ENCODE data around the gene ASTN1. TPM values are rescaled to one million over a fixed set of nuclear protein-coding genes. Genes with fewer than 3 reads are reported as not detected.
A peak's percentile ranks its signal among the peaks of the same experiment; 100 is the strongest.

The ASTN1 gene
- total RNA-seq, 1 experiment from 2014 or later, result not detected

DNA sequence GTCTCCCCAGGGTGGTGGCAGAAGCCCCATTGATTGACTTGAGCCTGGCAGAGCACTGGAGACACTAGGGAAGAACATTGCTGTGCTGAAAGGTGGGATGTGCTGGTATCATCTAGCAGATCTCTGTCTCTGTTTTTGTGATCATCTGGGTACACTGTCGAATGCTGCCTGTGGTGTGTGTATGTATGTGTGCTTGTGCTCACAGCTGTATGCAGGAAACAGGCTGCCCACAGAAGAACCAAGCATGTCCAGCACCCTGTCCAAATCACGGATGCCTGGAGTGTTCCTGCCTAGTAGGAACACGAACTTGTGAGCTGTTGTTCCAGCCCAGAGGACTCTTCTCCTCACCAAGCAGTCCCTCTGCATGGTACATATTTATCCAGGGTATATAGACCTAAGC lies 7.8 kb upstream of the ASTN1 start:
- no peak for TF ChIP-seq EZH2phosphoT487 (IDR thresholded peaks at IDR 0.05; ENCODE audit: borderline replicate concordance, low read length)
- no peak for TF ChIP-seq EZH2 (IDR thresholded peaks at IDR 0.05; ENCODE audit: low read length, unreplicated experiment)
- TF ChIP-seq CTCF (conservative IDR thresholded peaks at IDR 0.05; ENCODE audit: low read depth, low read length), result no peak
- DNase-seq, result no peak
- H3K9me2 ChIP-seq (replicated peaks; ENCODE audit: low read length), result no peaks in the 10 kb centered on the region
- H3K9me3 ChIP-seq (ENCODE audit: low read length), result no peaks in the 10 kb centered on the region
- ChIA-PET CTCF (no interaction called here), POLR2A (ENCODE audit: unreplicated experiment) (no interaction called here)
- peak overlapping the region; percentile 85; the same call in 1 of the 2 replicates for H3K4me3 ChIP-seq (ENCODE audit: low read length)
- H4K20me1 ChIP-seq (ENCODE audit: low read length), result no peaks in the 10 kb centered on the region
- no peak overlapping the region for H2AFZ ChIP-seq (ENCODE audit: low read length)
- no peaks in the 10 kb centered on the region for H3K27me3 ChIP-seq (ENCODE audit: low read length)
- H3K4me2 ChIP-seq (ENCODE audit: low read length), result peak overlapping the region; percentile 97; the same call in 1 of the 2 replicates
- no peaks in the 10 kb centered on the region for H3K79me2 ChIP-seq (ENCODE audit: low read length)
- no peak overlapping the region for H3K27ac ChIP-seq (ENCODE audit: low read length)
- no peaks in the 10 kb centered on the region for H3K36me3 ChIP-seq (ENCODE audit: low read depth, low read length)
- no peak for ATAC-seq
- peaks cover 15% of the 10 kb centered on the region for H3K4me1 ChIP-seq (ENCODE audit: insufficient read depth, low read length)
- intact Hi-C loops (cut with micrococcal nuclease), result no loop called here
- H3F3A ChIP-seq (ENCODE audit: low read length, unreplicated experiment), result no peaks in the 10 kb centered on the region
- no TSS peak for BruUV-seq (replicated peaks)
- no peak overlapping the region for H3K9ac ChIP-seq (ENCODE audit: low read length)

GRCh38 chr1:177171536-177172123 lies 7.1 kb upstream of the ASTN1 start:
- intact Hi-C loops (cut with micrococcal nuclease), result loop anchor here (2.0 kb wide), 1 partner anchor 89 kb away; no protein-coding TSS in a partner anchor
- H3K79me2 ChIP-seq (ENCODE audit: low read length), result no peaks in the 10 kb centered on the region
- H4K20me1 ChIP-seq (ENCODE audit: low read length), result no peaks in the 10 kb centered on the region
- peak overlapping the region; percentile 97 for H3K4me2 ChIP-seq (ENCODE audit: low read length)
- ATAC-seq (no peak), DNase-seq (no peak)
- H3K36me3 ChIP-seq (ENCODE audit: low read depth, low read length), result no peaks in the 10 kb centered on the region
- peak overlapping the region; percentile 85 for H3K4me3 ChIP-seq (ENCODE audit: low read length)
- POLR2A ChIA-PET (ENCODE audit: unreplicated experiment), result interaction anchor here (0.9 kb wide), 1 partner anchor 230 kb away, joined by 4 read pairs; no protein-coding TSS in a partner anchor
- TF ChIP-seq CTCF (conservative IDR thresholded peaks at IDR 0.05; ENCODE audit: low read depth, low read length) (no peak), EZH2phosphoT487 (IDR thresholded peaks at IDR 0.05; ENCODE audit: borderline replicate concordance, low read length) (no peak), EZH2 (IDR thresholded peaks at IDR 0.05; ENCODE audit: low read length, unreplicated experiment) (no peak)
- CTCF ChIA-PET, result no interaction called here
- peak overlapping the region; percentile 14; the same call in 1 of the 2 replicates for H3K9ac ChIP-seq (ENCODE audit: low read length)
- no peaks in the 10 kb centered on the region for H3K27me3 ChIP-seq (ENCODE audit: low read length)
- BruUV-seq (replicated peaks), result no TSS peak
- peak overlapping the region; percentile 82 for H2AFZ ChIP-seq (ENCODE audit: low read length)
- H3K27ac ChIP-seq (ENCODE audit: low read length), result no peak overlapping the region
- no peaks in the 10 kb centered on the region for H3K9me2 ChIP-seq (replicated peaks; ENCODE audit: low read length)
- peaks cover 15% of the 10 kb centered on the region for H3K4me1 ChIP-seq (ENCODE audit: insufficient read depth, low read length)
- no peaks in the 10 kb centered on the region for H3F3A ChIP-seq (ENCODE audit: low read length, unreplicated experiment)
- no peaks in the 10 kb centered on the region for H3K9me3 ChIP-seq (ENCODE audit: low read length)
